Hepatocyte (in vitro differentiated cells): ENCODE measurements around the gene METTL27.

Experiments
- EZH2 ChIP-seq: fragments of 200-600 bp; sonication (generic); IDR thresholded peaks from 2 replicates; pipeline ENCODE4 v1.6.1; 2016; ENCODE audit warnings: antibody characterized with exemption, mild to moderate bottlenecking, borderline replicate concordance
- EZH2phosphoT487 ChIP-seq: fragments of 200-600 bp; sonication (generic); IDR thresholded peaks from one replicate; pipeline ENCODE4 v1.6.1; 2018; ENCODE audit warnings: antibody characterized with exemption, mild to moderate bottlenecking, low read depth, moderate library complexity; ENCODE audit not compliant: unreplicated experiment, severe bottlenecking
- TF ChIP-seq, protein P1 (sequence below): fragments of 200-600 bp; sonication (generic); IDR thresholded peaks from 2 replicates; pipeline ENCODE4 v1.5.1; 2016; ENCODE audit warnings: antibody characterized with exemption, mild to moderate bottlenecking; ENCODE audit not compliant: poor library complexity

DNA sequence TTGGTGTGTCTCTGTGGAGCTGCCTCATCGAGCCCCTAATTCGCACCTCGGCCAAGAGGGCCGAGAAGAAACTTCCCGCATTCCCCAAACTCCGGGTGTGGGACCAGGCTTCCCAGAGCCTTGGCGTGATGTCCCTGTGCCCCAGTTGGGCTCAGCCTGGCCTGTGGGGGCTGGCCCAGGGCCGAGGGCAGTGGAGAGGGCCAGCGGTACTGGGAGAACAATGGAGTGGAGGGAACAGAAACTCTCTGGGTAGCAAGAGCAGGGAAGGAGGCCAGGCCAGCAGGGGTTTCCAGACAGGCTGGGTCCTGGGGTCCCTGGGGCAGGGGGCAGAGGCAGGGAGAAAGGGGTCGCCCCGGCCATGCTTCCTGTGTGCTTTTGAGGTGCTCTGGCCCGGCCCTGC lies 34.7 kb upstream of the METTL27 start:
- TF ChIP-seq, protein P1, sequence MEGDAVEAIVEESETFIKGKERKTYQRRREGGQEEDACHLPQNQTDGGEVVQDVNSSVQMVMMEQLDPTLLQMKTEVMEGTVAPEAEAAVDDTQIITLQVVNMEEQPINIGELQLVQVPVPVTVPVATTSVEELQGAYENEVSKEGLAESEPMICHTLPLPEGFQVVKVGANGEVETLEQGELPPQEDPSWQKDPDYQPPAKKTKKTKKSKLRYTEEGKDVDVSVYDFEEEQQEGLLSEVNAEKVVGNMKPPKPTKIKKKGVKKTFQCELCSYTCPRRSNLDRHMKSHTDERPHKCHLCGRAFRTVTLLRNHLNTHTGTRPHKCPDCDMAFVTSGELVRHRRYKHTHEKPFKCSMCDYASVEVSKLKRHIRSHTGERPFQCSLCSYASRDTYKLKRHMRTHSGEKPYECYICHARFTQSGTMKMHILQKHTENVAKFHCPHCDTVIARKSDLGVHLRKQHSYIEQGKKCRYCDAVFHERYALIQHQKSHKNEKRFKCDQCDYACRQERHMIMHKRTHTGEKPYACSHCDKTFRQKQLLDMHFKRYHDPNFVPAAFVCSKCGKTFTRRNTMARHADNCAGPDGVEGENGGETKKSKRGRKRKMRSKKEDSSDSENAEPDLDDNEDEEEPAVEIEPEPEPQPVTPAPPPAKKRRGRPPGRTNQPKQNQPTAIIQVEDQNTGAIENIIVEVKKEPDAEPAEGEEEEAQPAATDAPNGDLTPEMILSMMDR, result no peak
- TF ChIP-seq EZH2 (no peak), EZH2phosphoT487 (no peak)
